Testis (tissue), 3 donors: Measurements from ENCODE around the gene PLOD2. TPM values are rescaled to one million over a fixed set of nuclear protein-coding genes. Genes with fewer than 3 reads are reported as not detected.

ENCODE experiments used
- DNase-seq: peaks from one replicate; pipeline ENCODE4 v3.0.0-alpha.2; 2019
- H3K27ac ChIP-seq, 2 donors: fragments of 200-600 bp; sonication (generic); one replicate each; pipeline ENCODE4 v1.5.1; 2019
- H3K27me3 ChIP-seq: fragments of 200-600 bp; sonication (generic); one replicate; pipeline ENCODE4 v1.5.1; 2019
- H3K36me3 ChIP-seq: fragments of 200-600 bp; sonication (generic); one replicate; pipeline ENCODE4 v1.5.1; 2017; ENCODE audit warnings: low read depth; ENCODE audit errors: missing control alignments
- H3K4me1 ChIP-seq: fragments of 200-600 bp; sonication (generic); one replicate; pipeline ENCODE4 v1.5.1; 2019
- H3K4me3 ChIP-seq, 2 donors: fragments of 200-600 bp; sonication (generic); one replicate each; pipeline ENCODE4 v1.5.1; 2017 to 2019
- H3K9me3 ChIP-seq: fragments of 200-600 bp; sonication (generic); one replicate; pipeline ENCODE4 v1.5.1; 2017
- CTCF ChIP-seq, 3 experiments: fragments of 450-650 bp in 2 of 3; fragments of 200-600 bp in 1 of 3; sonication (generic) in 1 of 3; IDR thresholded peaks; one replicate each; pipeline ENCODE4 v1.5.1; 2016 to 2019; ENCODE audit warnings: antibody characterized with exemption in 3 of 3, mild to moderate bottlenecking in 2 of 3, moderate library complexity in 1 of 3
- POLR2A ChIP-seq: fragments of 450-650 bp; IDR thresholded peaks from one replicate; pipeline ENCODE4 v1.6.1; 2017; ENCODE audit warnings: antibody characterized with exemption, mild to moderate bottlenecking, moderate library complexity
- WGBS, 2 donors: methylation state at CpG; one replicate each; pipeline ENCODE4 v1.1.5; 2018; 5-methylcytosine and 5-hydroxymethylcytosine counted together
- intact Hi-C: fragments of 100-400 bp; cut with DNase I; formaldehyde crosslinking; loops from one replicate; pipeline ENCODE4 v1.15.1; 2023; ENCODE audit warnings: low total_unique reads
- polyA plus RNA-seq: library from polyadenylated mRNA; stranded (reverse); fragments of 350-450 nt; fragmentation: Illumina TruSeq; extraction: RNeasy Lipid Tissue Mini Kit (QIAGEN cat#74804); gene quantifications from one replicate; pipeline ENCODE4 v1.2.3, GENCODE V29; 2014; ENCODE audit warnings: low read depth, low replicate concordance; ENCODE audit not compliant: insufficient read depth
- total RNA-seq, 2 donors: library from RNA; depleted of rRNA; stranded (reverse); fragments of >200 nt; gene quantifications; one replicate each; pipeline ENCODE4 v1.2.3, GENCODE V29; 2016

Gene PLOD2
- total and polyA plus RNA-seq, 3 donors from 2014 or later, result 9.9 to 20.9 (median 13.4) TPM

- intact Hi-C loops, result no loop called here
- Histone ChIP-seq H3K27ac (no peak overlapping the region), H3K9me3 (no peaks in the 10 kb centered on the region), H3K4me3 (no peak overlapping the region), H3K27me3 (no peaks in the 10 kb centered on the region), H3K36me3 (no peaks in the 10 kb centered on the region), H3K4me1 (no peaks in the 10 kb centered on the region)
- TF ChIP-seq POLR2A, result no peak
- TF ChIP-seq CTCF (IDR thresholded peaks at IDR 0.05), result no peak
- no peak for DNase-seq
- WGBS, 2 donors, result 94 to 96% methylated on average over 1 of the region's 1 CpG
Measured at GRCh38 chr3:146154316-146154715, 6.7 kb downstream of the PLOD2 start.

- Histone ChIP-seq H3K27me3 (no peaks in the 10 kb centered on the region), H3K9me3 (no peaks in the 10 kb centered on the region), H3K36me3 (no peaks in the 10 kb centered on the region), H3K27ac (no peak overlapping the region), H3K4me3 (no peak overlapping the region), H3K4me1 (no peaks in the 10 kb centered on the region)
- intact Hi-C loops, result no loop called here
- TF ChIP-seq POLR2A, result no peak
- TF ChIP-seq CTCF (IDR thresholded peaks at IDR 0.05), result no peak
- no peak for DNase-seq
- 71 to 80% methylated on average over 4 of the region's 4 CpGs for WGBS, 2 donors
Measured at GRCh38 chr3:146153429-146153828, 7.6 kb downstream of the PLOD2 start.

GRCh38 chr3:146152834-146153233, 8.2 kb downstream of the PLOD2 start:
- Histone ChIP-seq H3K36me3 (no peaks in the 10 kb centered on the region), H3K9me3 (no peaks in the 10 kb centered on the region), H3K4me3 (no peak overlapping the region), H3K27me3 (no peaks in the 10 kb centered on the region), H3K4me1 (no peaks in the 10 kb centered on the region), H3K27ac (no peak overlapping the region)
- TF ChIP-seq CTCF (IDR thresholded peaks at IDR 0.05), result no peak
- no peak for TF ChIP-seq POLR2A
- WGBS, 2 donors, result 57 to 71% methylated on average over 6 of the region's 6 CpGs
- no peak for DNase-seq
- intact Hi-C loops, result no loop called here

GRCh38 chr3:146148468-146148931, 12.5 kb downstream of the PLOD2 start:
- H3K27ac ChIP-seq, result no peak overlapping the region
- H3K27me3 ChIP-seq, result no peaks in the 10 kb centered on the region
- H3K9me3 ChIP-seq, result no peaks in the 10 kb centered on the region
- H3K4me1 ChIP-seq, result no peaks in the 10 kb centered on the region
- 87 to 93% methylated on average over 1 of the region's 1 CpG for WGBS, 2 donors
- H3K4me3 ChIP-seq, result no peak overlapping the region
- DNase-seq, result no peak
- no peaks in the 10 kb centered on the region for H3K36me3 ChIP-seq
- TF ChIP-seq CTCF (IDR thresholded peaks at IDR 0.05), result no peak
- no peak for TF ChIP-seq POLR2A
- intact Hi-C loops, result no loop called here

GRCh38 chr3:146145642-146146041, 15.3 kb downstream of the PLOD2 start:
- WGBS, 2 donors, result 89 to 93% methylated on average over 1 of the region's 1 CpG
- Histone ChIP-seq H3K4me3 (no peak overlapping the region), H3K27ac (no peak overlapping the region), H3K9me3 (no peaks in the 10 kb centered on the region), H3K4me1 (no peaks in the 10 kb centered on the region), H3K27me3 (no peaks in the 10 kb centered on the region), H3K36me3 (no peaks in the 10 kb centered on the region)
- no peak for DNase-seq
- intact Hi-C loops, result no loop called here
- TF ChIP-seq CTCF (IDR thresholded peaks at IDR 0.05), result no peak
- TF ChIP-seq POLR2A, result no peak
